Naive B cell (primary cell): ENCODE results near the gene ARHGAP35. TPM values are rescaled to one million over a fixed set of nuclear protein-coding genes. Genes with fewer than 3 reads are reported as not detected.
"Not testable (repeated sequence)": the region's sequence is repeated elsewhere in the genome, so short reads cannot be mapped to it uniquely, and the experiment has no call there.

ENCODE experiments used
- ATAC-seq, 2 donors: fragments of 150-1000 bp; cut with Tn5 transposase; 2 replicates each; pipeline ENCODE4 v1.10.0; 2021; ENCODE audit warnings: low read depth in 2 of 2, mild to moderate bottlenecking in 2 of 2, moderate library complexity in 2 of 2
- DNase-seq: peaks from one replicate; pipeline ENCODE4 v3.0.0; 2022
- H3K27ac Mint-ChIP-seq, 6 donors: one replicate each; pipeline ENCODE4 v1.8.0; 2020 to 2022; ENCODE audit warnings: mild to moderate bottlenecking in 6 of 6, mixed read lengths in 6 of 6, moderate library complexity in 5 of 6, inconsistent platforms in 2 of 6
- H3K27me3 Mint-ChIP-seq, 3 donors: one replicate each; pipeline ENCODE4 v1.8.0; 2021 to 2022; ENCODE audit warnings: mixed read lengths in 3 of 3, mild to moderate bottlenecking in 1 of 3
- H3K36me3 Mint-ChIP-seq, 2 donors: one replicate each; pipeline ENCODE4 v1.8.0; 2020 to 2022; ENCODE audit warnings: mixed read lengths in 2 of 2, inconsistent platforms in 1 of 2, mild to moderate bottlenecking in 1 of 2
- H3K4me1 Mint-ChIP-seq, 3 donors: one replicate each; pipeline ENCODE4 v1.8.0; 2020 to 2022; ENCODE audit warnings: mixed read lengths in 3 of 3, inconsistent platforms in 1 of 3, mild to moderate bottlenecking in 1 of 3, moderate library complexity in 1 of 3
- H3K4me3 Mint-ChIP-seq, 8 donors: one replicate each; pipeline ENCODE4 v1.8.0; 2020 to 2022; ENCODE audit warnings: mild to moderate bottlenecking in 8 of 8, mixed read lengths in 8 of 8, moderate library complexity in 8 of 8, inconsistent platforms in 2 of 8
- H3K9me3 Mint-ChIP-seq, 7 donors: one replicate each; pipeline ENCODE4 v1.8.0; 2020 to 2022; ENCODE audit warnings: mixed read lengths in 7 of 7, mild to moderate bottlenecking in 5 of 7, inconsistent platforms in 2 of 7, moderate library complexity in 1 of 7
- polyA plus RNA-seq, 6 donors: library from polyadenylated mRNA; unstranded; fragments of 300-500 nt; fragmentation: Illumina TruSeq; gene quantifications; one replicate each; pipeline ENCODE4 v1.2.3, GENCODE V29; 2021; ENCODE audit warnings: low read depth in 6 of 6

The ARHGAP35 gene
- polyA plus RNA-seq = 1 to 10 TPM in 5 of 6 donors, not detected in 1; 1.6 to 5.9 (median 2.0) TPM

- peak within 1 kb of the TSS in 7 of 8 donors; percentile 88 to 99 (median 96) for H3K4me3 Mint-ChIP-seq
- peaks cover 17 to 32% (median 30%) of the 10 kb centered on the region in 3 donors for H3K4me1 Mint-ChIP-seq
- H3K27ac Mint-ChIP-seq = peak within 1 kb of the TSS; percentile 77 to 97 (median 94)
- no peaks in the 10 kb centered on the region for H3K27me3 Mint-ChIP-seq
- peaks cover 0 to 5% (median 1%) of the 10 kb centered on the region in 7 donors for H3K9me3 Mint-ChIP-seq
- no peak for DNase-seq
- ATAC-seq = peak; percentile 51 to 54
- H3K36me3 Mint-ChIP-seq = no peaks in the 10 kb centered on the region
Measured at GRCh38 chr19:46860846-46861690, at the start of gene ARHGAP35. Gene ARHGAP35, plus strand, starts transcription at chr19:46860997. Its CDS starts 57,679 bp downstream, at chr19:46918676.

GRCh38 chr19:46812977-46813838 is 47.6 kb upstream of the ARHGAP35 start:
- DNase-seq (no peak), ATAC-seq (no peak)
- Mint-ChIP-seq H3K27me3 (no peaks in the 10 kb centered on the region), H3K9me3 (no peaks in the 10 kb centered on the region), H3K4me1 (peaks cover 0 to 7% (median 2%) of the 10 kb centered on the region in 3 donors), H3K4me3 (no peak overlapping the region), H3K27ac (peak overlapping the region in 1 of 6 donors; percentile 44), H3K36me3 (no peaks in the 10 kb centered on the region)

- no peaks in the 10 kb centered on the region for H3K27me3 Mint-ChIP-seq
- peaks cover 0 to 7% (median 2%) of the 10 kb centered on the region in 3 donors for H3K4me1 Mint-ChIP-seq
- no peaks in the 10 kb centered on the region for H3K9me3 Mint-ChIP-seq
- H3K4me3 Mint-ChIP-seq = no peak overlapping the region
- H3K27ac Mint-ChIP-seq = no peak overlapping the region
- ATAC-seq (no peak), DNase-seq (no peak)
- no peaks in the 10 kb centered on the region for H3K36me3 Mint-ChIP-seq
Measured at GRCh38 chr19:46813839-46814358, 46.9 kb upstream of the ARHGAP35 start.

GRCh38 chr19:46815833-46816627 is 44.8 kb upstream of the ARHGAP35 start:
- Mint-ChIP-seq H3K9me3 (no peaks in the 10 kb centered on the region), H3K27me3 (no peaks in the 10 kb centered on the region), H3K4me1 (peaks cover 15 to 20% (median 17%) of the 10 kb centered on the region in 3 donors), H3K36me3 (no peaks in the 10 kb centered on the region), H3K4me3 (no peak overlapping the region), H3K27ac (no peak overlapping the region)
- DNase-seq (no peak), ATAC-seq (no peak)

- no peak for ATAC-seq
- Mint-ChIP-seq H3K27me3 (no peaks in the 10 kb centered on the region), H3K36me3 (no peaks in the 10 kb centered on the region), H3K4me3 (peak overlapping the region in 5 of 8 donors; percentile 10 to 41 (median 25)), H3K27ac (peak overlapping the region in 4 of 6 donors; percentile 34 to 96 (median 52)), H3K4me1 (peaks cover 25 to 34% (median 28%) of the 10 kb centered on the region in 3 donors), H3K9me3 (no peaks in the 10 kb centered on the region)
- DNase-seq = no peak
Measured at GRCh38 chr19:46818812-46819211, 42.0 kb upstream of the ARHGAP35 start.

GRCh38 chr19:46821512-46822409 is 39.0 kb upstream of the ARHGAP35 start:
- H3K9me3 Mint-ChIP-seq = peaks cover 0 to 5% (median 2%) of the 10 kb centered on the region in 7 donors
- DNase-seq = peak; percentile 67
- H3K4me1 Mint-ChIP-seq = peaks cover 42 to 56% (median 47%) of the 10 kb centered on the region in 3 donors
- no peaks in the 10 kb centered on the region for H3K36me3 Mint-ChIP-seq
- peak; percentile 62 to 68 for ATAC-seq
- peak overlapping the region; percentile 65 to 87 (median 72) for H3K4me3 Mint-ChIP-seq
- H3K27ac Mint-ChIP-seq = peak overlapping the region; percentile 88 to 97 (median 96)
- no peaks in the 10 kb centered on the region for H3K27me3 Mint-ChIP-seq

- H3K27me3 Mint-ChIP-seq, ATAC-seq, H3K9me3 Mint-ChIP-seq, H3K36me3 Mint-ChIP-seq, DNase-seq: not testable (repeated sequence)
- Mint-ChIP-seq H3K4me1 (peaks cover 39 to 56% (median 49%) of the 10 kb centered on the region in 3 donors), H3K4me3 (peak overlapping the region; percentile 65 to 87 (median 72)), H3K27ac (peak overlapping the region; percentile 88 to 97 (median 94))
Measured at GRCh38 chr19:46822410-46822787, 38.4 kb upstream of the ARHGAP35 start.

GRCh38 chr19:46823049-46823448 is 37.7 kb upstream of the ARHGAP35 start:
- no peaks in the 10 kb centered on the region for H3K36me3 Mint-ChIP-seq
- ATAC-seq = no peak
- no peak for DNase-seq
- H3K27me3 Mint-ChIP-seq = no peaks in the 10 kb centered on the region
- H3K27ac Mint-ChIP-seq = peak overlapping the region in 4 of 6 donors; percentile 62 to 91 (median 78)
- H3K9me3 Mint-ChIP-seq = peaks cover 0 to 5% (median 2%) of the 10 kb centered on the region in 7 donors
- peaks cover 39 to 56% (median 49%) of the 10 kb centered on the region in 3 donors for H3K4me1 Mint-ChIP-seq
- H3K4me3 Mint-ChIP-seq = peak overlapping the region in 5 of 8 donors; percentile 16 to 70 (median 56)

GRCh38 chr19:46824890-46825730 is 35.7 kb upstream of the ARHGAP35 start:
- H3K36me3 Mint-ChIP-seq = no peaks in the 10 kb centered on the region
- H3K4me3 Mint-ChIP-seq = peak overlapping the region; percentile 44 to 92 (median 81)
- peaks cover 38 to 51% (median 50%) of the 10 kb centered on the region in 3 donors for H3K4me1 Mint-ChIP-seq
- no peaks in the 10 kb centered on the region for H3K27me3 Mint-ChIP-seq
- peaks cover 0 to 5% (median 2%) of the 10 kb centered on the region in 7 donors for H3K9me3 Mint-ChIP-seq
- H3K27ac Mint-ChIP-seq = peak overlapping the region; percentile 94 to 99 (median 98)
- peak; percentile 57 for DNase-seq
- ATAC-seq = peak; percentile 35 to 36

- H3K9me3 Mint-ChIP-seq = peaks cover 0 to 5% (median 2%) of the 10 kb centered on the region in 7 donors
- no peak for DNase-seq
- H3K4me1 Mint-ChIP-seq = peaks cover 33 to 45% (median 44%) of the 10 kb centered on the region in 3 donors
- no peaks in the 10 kb centered on the region for H3K27me3 Mint-ChIP-seq
- ATAC-seq = no peak
- H3K36me3 Mint-ChIP-seq = no peaks in the 10 kb centered on the region
- peak overlapping the region in 4 of 8 donors; percentile 44 to 88 (median 80) for H3K4me3 Mint-ChIP-seq
- H3K27ac Mint-ChIP-seq = peak overlapping the region; percentile 94 to 99 (median 98)
Measured at GRCh38 chr19:46825731-46826055, 35.1 kb upstream of the ARHGAP35 start.

GRCh38 chr19:46828484-46828883 is 32.3 kb upstream of the ARHGAP35 start:
- no peak for ATAC-seq
- H3K9me3 Mint-ChIP-seq = peaks cover 0 to 5% (median 2%) of the 10 kb centered on the region in 7 donors
- H3K4me1 Mint-ChIP-seq = peaks cover 19 to 30% (median 26%) of the 10 kb centered on the region in 3 donors
- H3K27ac Mint-ChIP-seq = peak overlapping the region in 1 of 6 donors; percentile 30
- no peak for DNase-seq
- no peaks in the 10 kb centered on the region for H3K27me3 Mint-ChIP-seq
- H3K36me3 Mint-ChIP-seq = no peaks in the 10 kb centered on the region
- H3K4me3 Mint-ChIP-seq = no peak overlapping the region
